ENCODE data around the gene PLA2G12B.
"Not testable (repeated sequence)": the region's sequence is repeated elsewhere in the genome, so short reads cannot be mapped to it uniquely, and the experiment has no call there.

PLA2G12B gene

GRCh38 chr10:72918352-72918751 is 36.3 kb downstream of the PLA2G12B start:
- H3K4me3 ChIP-seq (ENCODE audit: low read length): no peak overlapping the region
- TF ChIP-seq, protein P1, sequence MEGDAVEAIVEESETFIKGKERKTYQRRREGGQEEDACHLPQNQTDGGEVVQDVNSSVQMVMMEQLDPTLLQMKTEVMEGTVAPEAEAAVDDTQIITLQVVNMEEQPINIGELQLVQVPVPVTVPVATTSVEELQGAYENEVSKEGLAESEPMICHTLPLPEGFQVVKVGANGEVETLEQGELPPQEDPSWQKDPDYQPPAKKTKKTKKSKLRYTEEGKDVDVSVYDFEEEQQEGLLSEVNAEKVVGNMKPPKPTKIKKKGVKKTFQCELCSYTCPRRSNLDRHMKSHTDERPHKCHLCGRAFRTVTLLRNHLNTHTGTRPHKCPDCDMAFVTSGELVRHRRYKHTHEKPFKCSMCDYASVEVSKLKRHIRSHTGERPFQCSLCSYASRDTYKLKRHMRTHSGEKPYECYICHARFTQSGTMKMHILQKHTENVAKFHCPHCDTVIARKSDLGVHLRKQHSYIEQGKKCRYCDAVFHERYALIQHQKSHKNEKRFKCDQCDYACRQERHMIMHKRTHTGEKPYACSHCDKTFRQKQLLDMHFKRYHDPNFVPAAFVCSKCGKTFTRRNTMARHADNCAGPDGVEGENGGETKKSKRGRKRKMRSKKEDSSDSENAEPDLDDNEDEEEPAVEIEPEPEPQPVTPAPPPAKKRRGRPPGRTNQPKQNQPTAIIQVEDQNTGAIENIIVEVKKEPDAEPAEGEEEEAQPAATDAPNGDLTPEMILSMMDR (conservative IDR thresholded peaks at IDR 0.05; ENCODE audit: low read length): no peak
- DNase-seq (ENCODE audit: low read depth): no peak

DNA sequence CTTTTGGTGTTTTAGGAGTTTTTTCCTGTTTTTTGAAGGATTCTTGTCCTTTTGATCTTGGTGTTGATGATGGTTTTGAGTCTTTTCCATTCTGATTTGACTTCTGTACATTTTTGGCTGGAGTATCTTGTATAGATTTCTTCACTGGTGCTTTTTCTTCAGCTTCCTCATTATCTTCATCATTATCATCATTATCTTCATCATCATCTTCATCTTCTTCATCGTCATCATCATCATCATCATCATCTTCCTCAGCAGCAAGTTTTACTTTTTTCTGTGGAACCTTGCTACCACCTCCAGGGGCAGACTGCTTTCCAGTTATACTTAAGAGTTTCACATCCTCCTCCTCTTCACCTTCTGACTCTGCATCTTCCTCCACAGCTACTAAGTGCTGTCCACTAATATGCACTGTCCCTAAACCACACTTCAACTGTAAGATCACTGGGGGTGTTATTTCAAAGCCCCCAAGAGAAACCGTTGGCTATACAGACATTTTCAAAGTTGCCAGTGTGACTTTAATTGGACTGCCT is 36.7 kb downstream of the PLA2G12B start:
- not testable (repeated sequence) for DNase-seq (ENCODE audit: low read depth); H3K4me3 ChIP-seq (ENCODE audit: low read length)

DNA sequence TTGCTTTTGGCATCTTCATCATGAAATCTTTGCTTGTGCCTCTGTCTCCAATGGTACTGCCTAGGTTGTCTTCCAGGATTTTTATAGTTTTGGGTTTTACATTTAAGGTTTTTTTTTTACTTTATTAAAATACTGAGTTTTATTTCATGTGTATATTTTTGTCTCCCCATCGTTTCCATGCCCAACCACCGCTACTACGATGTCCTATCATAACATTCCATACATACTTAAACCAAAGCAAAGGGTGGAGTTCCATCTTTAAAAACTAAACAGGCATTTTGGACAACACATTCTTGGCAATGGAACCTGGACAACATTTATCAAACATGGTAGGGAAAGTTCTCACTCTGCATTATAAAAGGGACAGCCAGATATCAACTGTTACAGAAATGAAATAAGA is 37.4 kb downstream of the PLA2G12B start:
- not testable (repeated sequence) for DNase-seq (ENCODE audit: low read depth); H3K4me3 ChIP-seq (ENCODE audit: low read length)

DNA sequence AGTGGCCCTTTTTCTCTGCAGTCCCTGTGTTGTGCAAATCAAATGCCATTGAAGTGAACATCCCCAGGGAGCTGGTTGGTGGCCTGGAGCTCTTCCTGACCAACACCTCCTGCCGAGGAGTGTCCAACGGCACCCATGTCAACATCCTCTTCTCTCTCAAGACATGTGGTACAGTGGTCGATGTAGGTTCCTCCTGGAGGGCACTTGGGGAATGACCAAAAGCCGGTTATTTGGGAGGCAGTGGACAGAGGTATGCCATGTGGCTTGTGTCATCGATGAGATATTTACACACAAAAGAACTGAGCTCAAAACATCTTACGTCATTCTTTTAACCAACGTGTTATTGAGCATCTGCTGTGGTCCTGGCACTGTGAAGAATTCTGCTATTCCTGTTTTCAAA is 41.3 kb downstream of the PLA2G12B start:
- no peak for DNase-seq (ENCODE audit: low read depth)
- H3K4me3 ChIP-seq (ENCODE audit: low read length): no peak overlapping the region

DNA sequence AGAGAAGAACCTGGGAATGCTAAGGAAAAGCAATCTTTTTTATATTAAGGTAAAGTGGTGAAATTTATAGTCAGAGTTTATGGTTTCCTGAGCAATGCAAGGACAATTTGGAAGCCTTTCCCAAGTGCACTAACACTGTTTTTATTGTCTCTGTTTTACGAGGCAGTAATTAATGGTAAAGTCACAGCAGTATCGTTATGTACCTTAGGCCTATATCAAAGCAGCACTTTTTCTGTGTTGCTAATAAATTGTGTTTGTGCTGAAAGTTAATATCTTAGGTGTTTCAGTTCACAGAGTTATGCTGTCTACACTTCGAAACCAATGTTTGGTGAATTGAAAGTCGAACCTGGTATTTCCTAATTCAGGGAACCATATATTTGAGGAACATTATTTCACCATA is 41.9 kb downstream of the PLA2G12B start:
- DNase-seq (ENCODE audit: low read depth): no peak
- H3K4me3 ChIP-seq (ENCODE audit: low read length): no peak overlapping the region
- TF ChIP-seq, protein P1 (conservative IDR thresholded peaks at IDR 0.05; ENCODE audit: low read length): no peak

More for the DNA sequence above, 41.3 kb downstream of the PLA2G12B start:
- TF ChIP-seq, protein P1 (conservative IDR thresholded peaks at IDR 0.05; ENCODE audit: low read length): no peak

GRCh38 chr10:72911758-72912157 is 42.8 kb downstream of the PLA2G12B start:
- H3K4me3 ChIP-seq (ENCODE audit: low read length): no peak overlapping the region
- TF ChIP-seq, protein P1 (conservative IDR thresholded peaks at IDR 0.05; ENCODE audit: low read length): no peak
- no peak for DNase-seq (ENCODE audit: low read depth)

GRCh38 chr10:72910705-72911104 is 43.9 kb downstream of the PLA2G12B start:
- H3K4me3 ChIP-seq (ENCODE audit: low read length): no peak overlapping the region
- TF ChIP-seq, protein P1 (conservative IDR thresholded peaks at IDR 0.05; ENCODE audit: low read length): no peak
- no peak for DNase-seq (ENCODE audit: low read depth)

DNA sequence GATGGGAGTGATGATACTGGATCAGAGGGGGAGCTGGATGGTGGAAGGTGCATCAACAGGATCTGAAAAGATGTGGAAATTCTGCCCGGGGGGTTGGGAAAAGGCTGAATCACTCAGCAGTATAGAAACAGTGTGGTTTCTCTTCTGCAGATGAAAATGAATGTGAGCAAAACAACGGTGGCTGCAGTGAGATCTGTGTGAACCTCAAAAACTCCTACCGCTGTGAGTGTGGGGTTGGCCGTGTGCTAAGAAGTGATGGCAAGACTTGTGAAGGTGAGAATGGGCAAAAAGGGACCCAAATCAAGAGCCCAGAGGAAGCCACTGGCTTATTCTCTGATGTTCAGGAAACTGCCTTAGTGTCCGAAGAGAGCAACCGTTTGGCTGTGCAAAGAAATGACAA is 48.2 kb downstream of the PLA2G12B start:
- TF ChIP-seq, protein P1 (conservative IDR thresholded peaks at IDR 0.05; ENCODE audit: low read length): no peak
- no peak for DNase-seq (ENCODE audit: low read depth)
- no peak overlapping the region for H3K4me3 ChIP-seq (ENCODE audit: low read length)

Measured in AG10803 (cell line).